Cardiac fibroblast (primary cell): ENCODE results near the gene CLK3.

Source experiments
- DNase-seq, 2 donors: peaks; one replicate each; pipeline versions ENCODE4 v3.0.0 to v3.0.0-alpha.2; 2010; ENCODE audit warnings: low read depth in 2 of 2
- H3K4me3 ChIP-seq, 2 donors: replicated peaks in 1 of 2; 1 replicate in 1 of 2; 2 replicates in 1 of 2; pipeline ENCODE4 v1.5.1; 2011; ENCODE audit warnings: low read depth in 2 of 2, low read length in 2 of 2, mild to moderate bottlenecking in 2 of 2, moderate library complexity in 1 of 2
- CTCF ChIP-seq: IDR thresholded peaks from one replicate; pipeline ENCODE4 v1.5.1; 2011; ENCODE audit warnings: low read depth, mild to moderate bottlenecking, low read length, inconsistent platforms

Gene CLK3

GRCh38 chr15:74603026-74603788, 12.4 kb upstream of the CLK3 start:
- no peak overlapping the region for H3K4me3 ChIP-seq
- no peak for TF ChIP-seq CTCF
- no peak for DNase-seq

GRCh38 chr15:74603789-74604705, 11.6 kb upstream of the CLK3 start:
- no peak for TF ChIP-seq CTCF
- H3K4me3 ChIP-seq, result no peak overlapping the region
- no peak for DNase-seq

- TF ChIP-seq CTCF, result no peak
- no peak for DNase-seq
- no peak overlapping the region for H3K4me3 ChIP-seq
Observed at GRCh38 chr15:74604983-74605794, 10.4 kb upstream of the CLK3 start.

DNA sequence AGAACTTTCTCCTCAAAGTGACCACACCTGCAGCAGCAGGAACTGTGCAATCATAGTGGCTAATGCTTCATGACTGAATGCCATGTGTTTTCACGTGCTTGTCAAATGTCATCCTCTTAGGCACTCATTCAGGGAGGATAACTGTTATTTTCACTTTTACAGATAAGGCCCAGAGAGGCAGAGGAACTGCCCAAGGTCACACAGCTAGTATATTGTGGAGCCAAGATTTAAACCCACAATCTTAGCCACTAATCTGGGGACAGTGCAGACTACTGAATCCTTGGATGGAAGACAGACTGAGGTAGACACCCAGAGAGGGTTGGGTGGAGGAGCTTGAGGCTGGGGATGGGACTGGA, 9.9 kb upstream of the CLK3 start:
- no peak for DNase-seq
- H3K4me3 ChIP-seq, result no peak overlapping the region
- no peak for TF ChIP-seq CTCF

DNA sequence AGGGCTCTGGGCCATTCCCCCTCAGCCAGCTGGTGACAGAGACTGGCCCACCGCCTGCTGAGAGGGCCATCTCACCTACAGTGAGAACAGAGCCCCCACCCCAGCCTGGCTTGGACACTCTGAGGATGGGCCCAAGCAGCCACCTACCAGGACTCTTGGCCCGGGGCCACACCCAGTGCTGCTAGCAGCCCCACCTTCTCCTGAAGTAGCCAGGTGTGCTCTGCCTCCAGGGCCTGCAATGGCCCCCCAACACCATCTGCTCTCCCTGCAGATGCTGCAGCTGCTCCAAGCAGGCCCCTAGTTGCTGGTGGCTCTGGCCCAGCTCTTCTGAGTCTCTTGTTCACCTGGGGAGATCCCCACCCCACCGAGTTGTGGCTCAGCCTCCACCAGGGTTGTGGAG, 6.8 kb upstream of the CLK3 start:
- no peak for DNase-seq
- no peak for TF ChIP-seq CTCF

DNA sequence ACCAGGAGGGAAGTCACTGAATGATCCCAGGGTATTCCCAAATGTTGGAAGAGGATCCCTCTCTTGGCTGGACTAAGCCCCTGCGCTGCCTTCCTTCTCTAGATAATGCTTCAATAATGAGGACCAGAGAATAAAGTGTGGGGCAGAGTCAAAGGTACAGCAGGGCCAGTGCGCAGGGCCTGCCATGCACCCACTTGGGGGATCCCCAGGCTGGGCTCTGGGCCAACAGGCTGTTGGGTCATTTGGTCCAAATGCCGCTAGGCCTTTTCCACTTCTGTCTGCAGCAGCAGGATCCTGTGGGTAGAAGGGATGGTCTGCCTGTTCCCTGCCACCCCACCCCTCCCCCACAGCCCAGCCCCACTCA, 5.7 kb upstream of the CLK3 start:
- H3K4me3 ChIP-seq, result no peak overlapping the region
- no peak for TF ChIP-seq CTCF
- DNase-seq, result no peak

More for the DNA sequence above, 6.8 kb upstream of the CLK3 start:
- H3K4me3 ChIP-seq, result no peak overlapping the region
